Smooth muscle cell of the pulmonary artery (primary cell): ENCODE data around the gene ZDHHC19. TPM values are rescaled to one million over a fixed set of nuclear protein-coding genes. Genes with fewer than 3 reads are reported as not detected.

Source experiments
- total RNA-seq: library from RNA; depleted of rRNA; stranded (reverse); fragments of >200 nt; gene quantifications from 2 replicates; pipeline ENCODE4 v1.2.3, GENCODE V29; 2014

Gene ZDHHC19
- total RNA-seq: not detected in 2 replicates

GRCh38 chr3:196210673-196211556 lies at the start of gene ZDHHC19:
ZDHHC19 (minus strand) TSS chr3:196211400; CDS start chr3:196211315, 85 bp downstream.

GRCh38 chr3:196216089-196216564 lies 4.9 kb upstream of the ZDHHC19 start, which contains the start of gene SLC51A:
SLC51A (plus strand) TSS chr3:196216534; CDS start chr3:196216713, 179 bp downstream.

Other genes with a start within 250 kb of the ZDHHC19 start
- 297 and 356 TPM in 2 replicates for gene TFRC, start 129.3 kb downstream of the ZDHHC19 start, total RNA-seq
- not detected in 2 replicates for gene SLC51A, start 5.1 kb upstream of the ZDHHC19 start, total RNA-seq
- gene PCYT1A, start 76.3 kb upstream of the ZDHHC19 start, total RNA-seq: 68.9 and 78.6 TPM in 2 replicates
- gene DYNLT2B, start 106.8 kb upstream of the ZDHHC19 start, total RNA-seq: 6.9 and 7.2 TPM in 2 replicates
- gene TM4SF19, start 127.0 kb upstream of the ZDHHC19 start, total RNA-seq: not detected in 2 replicates
- gene UBXN7, start 221.0 kb upstream of the ZDHHC19 start, total RNA-seq: 21.2 and 30.6 TPM in 2 replicates